Neural progenitor cell (in vitro differentiated cells): ENCODE results near the gene KLC1. TPM values are rescaled to one million over a fixed set of nuclear protein-coding genes. Genes with fewer than 3 reads are reported as not detected.

Source experiments
- small RNA-seq: library from RNA; depleted of rRNA; stranded (forward); fragments of <200 nt; gene quantifications from one replicate; pipeline ENCODE3, GENCODE V24; 2015
- total RNA-seq: library from RNA; depleted of rRNA; stranded (reverse); fragments of >200 nt; gene quantifications from 2 replicates; pipeline ENCODE4 v1.2.3, GENCODE V29; 2015; ENCODE audit warnings: low replicate concordance

The KLC1 gene
- total RNA-seq, 1 donor from 2014 or later = 163 TPM

Small RNA genes within 50 kb of the gene (small RNA-seq; reads per million reads assigned to genes)
- gene RF00019 = not detected

Other genes with a start within 250 kb of the KLC1 start
- gene MARK3, start 243.8 kb upstream of the KLC1 start, total RNA-seq = 80.7 and 91.0 TPM in 2 replicates
- gene CKB, start 106.4 kb upstream of the KLC1 start, total RNA-seq = 54.2 and 173 TPM in 2 replicates
- gene TRMT61A, start 100.0 kb upstream of the KLC1 start, total RNA-seq = 1.2 and 5.6 TPM in 2 replicates
- 19.4 and 59.9 TPM in 2 replicates for gene BAG5, start 66.6 kb upstream of the KLC1 start, total RNA-seq
- 38.6 and 72.3 TPM in 2 replicates for gene COA8, start 66.3 kb upstream of the KLC1 start, total RNA-seq
- gene XRCC3, start 86.2 kb downstream of the KLC1 start, total RNA-seq = 59.7 and 60.2 TPM in 2 replicates
- 46.2 and 53.2 TPM in 2 replicates for gene ZFYVE21, start 86.6 kb downstream of the KLC1 start, total RNA-seq
- 2.4 and 2.5 TPM in 2 replicates for gene PPP1R13B, start 218.4 kb downstream of the KLC1 start, total RNA-seq